GM10266 (cell line): ENCODE data around the gene GLG1.

Source experiments
- DNase-seq: peaks from one replicate; pipeline ENCODE4 v3.0.0; 2012; ENCODE audit errors: extremely low spot score
- TF ChIP-seq, protein P1 (sequence below): IDR thresholded peaks from 2 replicates; pipeline ENCODE4 v1.5.1; 2012; ENCODE audit warnings: mild to moderate bottlenecking, low read depth; ENCODE audit not compliant: control insufficient read depth, insufficient read depth; ENCODE audit errors: missing control alignments

Gene GLG1

DNA sequence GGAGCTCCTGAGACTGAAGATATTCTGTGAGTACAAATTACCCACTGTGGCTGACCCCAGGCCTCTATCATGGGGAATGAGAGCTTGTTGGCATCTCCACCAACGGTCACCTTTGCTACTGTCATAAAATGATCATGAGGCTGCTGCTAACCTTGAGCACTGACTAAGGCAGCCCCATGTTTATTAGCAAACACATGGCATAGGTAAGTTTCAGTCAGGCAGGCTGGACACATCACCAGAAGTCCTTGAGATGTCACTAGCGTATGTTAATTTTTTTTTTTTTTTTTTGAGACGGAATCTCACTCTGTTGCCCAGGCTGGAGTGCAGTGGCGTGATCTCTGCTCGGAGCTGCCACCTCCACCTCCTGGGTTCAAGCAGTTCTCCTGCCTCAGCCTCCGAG lies 1.5 kb upstream of the GLG1 start:
- TF ChIP-seq, protein P1, sequence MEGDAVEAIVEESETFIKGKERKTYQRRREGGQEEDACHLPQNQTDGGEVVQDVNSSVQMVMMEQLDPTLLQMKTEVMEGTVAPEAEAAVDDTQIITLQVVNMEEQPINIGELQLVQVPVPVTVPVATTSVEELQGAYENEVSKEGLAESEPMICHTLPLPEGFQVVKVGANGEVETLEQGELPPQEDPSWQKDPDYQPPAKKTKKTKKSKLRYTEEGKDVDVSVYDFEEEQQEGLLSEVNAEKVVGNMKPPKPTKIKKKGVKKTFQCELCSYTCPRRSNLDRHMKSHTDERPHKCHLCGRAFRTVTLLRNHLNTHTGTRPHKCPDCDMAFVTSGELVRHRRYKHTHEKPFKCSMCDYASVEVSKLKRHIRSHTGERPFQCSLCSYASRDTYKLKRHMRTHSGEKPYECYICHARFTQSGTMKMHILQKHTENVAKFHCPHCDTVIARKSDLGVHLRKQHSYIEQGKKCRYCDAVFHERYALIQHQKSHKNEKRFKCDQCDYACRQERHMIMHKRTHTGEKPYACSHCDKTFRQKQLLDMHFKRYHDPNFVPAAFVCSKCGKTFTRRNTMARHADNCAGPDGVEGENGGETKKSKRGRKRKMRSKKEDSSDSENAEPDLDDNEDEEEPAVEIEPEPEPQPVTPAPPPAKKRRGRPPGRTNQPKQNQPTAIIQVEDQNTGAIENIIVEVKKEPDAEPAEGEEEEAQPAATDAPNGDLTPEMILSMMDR = no peak
- no peak for DNase-seq

GRCh38 chr16:74607962-74608356 lies 1.0 kb upstream of the GLG1 start:
- TF ChIP-seq, protein P1 = no peak
- no peak for DNase-seq

GRCh38 chr16:74607310-74607961 lies 522 bp upstream of the GLG1 start:
- TF ChIP-seq, protein P1 = no peak
- DNase-seq = no peak

DNA sequence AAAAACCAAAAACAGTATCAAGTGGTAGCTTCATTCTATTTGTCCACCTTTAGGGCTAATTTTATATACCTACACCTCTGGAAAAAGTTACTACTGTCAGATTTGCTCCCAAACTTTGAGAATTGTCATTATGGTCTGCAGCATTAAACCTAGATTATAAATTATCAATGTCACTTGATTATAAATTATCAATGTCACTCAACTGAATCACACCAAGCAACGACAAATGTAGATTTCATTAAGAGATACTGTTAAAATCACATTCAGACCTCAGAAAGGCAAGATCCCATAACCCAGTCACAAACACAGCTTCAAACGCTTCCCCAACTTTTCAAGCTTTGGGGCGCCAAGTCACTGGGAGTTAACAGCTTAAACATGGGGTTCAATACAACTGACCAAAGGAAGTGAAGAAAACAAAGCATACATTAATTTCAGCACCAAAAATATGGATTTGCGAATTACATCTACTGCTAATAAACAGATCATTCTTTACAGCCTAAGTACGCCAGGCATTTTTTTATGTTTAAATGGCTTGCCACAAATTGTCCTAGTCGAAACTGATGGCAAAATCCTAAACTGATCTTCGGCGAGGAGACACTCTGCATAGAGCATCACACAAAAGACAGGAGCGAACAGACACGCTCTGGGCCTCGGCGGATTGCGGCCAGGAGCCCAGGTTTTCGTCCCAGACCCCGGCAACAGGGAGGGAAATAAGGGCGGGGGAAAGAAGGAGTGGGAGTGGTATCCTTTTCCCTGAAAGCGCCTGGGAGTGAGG lies 981 bp downstream of the GLG1 start:
- no peak for DNase-seq
- TF ChIP-seq, protein P1 = no peak

- TF ChIP-seq, protein P1 = no peak
- no peak for DNase-seq
These were observed 1.6 kb downstream of the GLG1 start for GRCh38 chr16:74605332-74605731.

- TF ChIP-seq, protein P1 = no peak
- DNase-seq = no peak
These were observed 3.1 kb downstream of the GLG1 start for GRCh38 chr16:74603848-74604247.
